HG03066 (cell line): Measurements from ENCODE around the gene MMADHC.

Experiments
- ATAC-seq: cut with Tn5 transposase; IDR thresholded peaks from one replicate; pipeline ENCODE4 v1.9.1; 2021; ENCODE audit warnings: low read depth; ENCODE audit not compliant: unreplicated experiment

The MMADHC gene

DNA sequence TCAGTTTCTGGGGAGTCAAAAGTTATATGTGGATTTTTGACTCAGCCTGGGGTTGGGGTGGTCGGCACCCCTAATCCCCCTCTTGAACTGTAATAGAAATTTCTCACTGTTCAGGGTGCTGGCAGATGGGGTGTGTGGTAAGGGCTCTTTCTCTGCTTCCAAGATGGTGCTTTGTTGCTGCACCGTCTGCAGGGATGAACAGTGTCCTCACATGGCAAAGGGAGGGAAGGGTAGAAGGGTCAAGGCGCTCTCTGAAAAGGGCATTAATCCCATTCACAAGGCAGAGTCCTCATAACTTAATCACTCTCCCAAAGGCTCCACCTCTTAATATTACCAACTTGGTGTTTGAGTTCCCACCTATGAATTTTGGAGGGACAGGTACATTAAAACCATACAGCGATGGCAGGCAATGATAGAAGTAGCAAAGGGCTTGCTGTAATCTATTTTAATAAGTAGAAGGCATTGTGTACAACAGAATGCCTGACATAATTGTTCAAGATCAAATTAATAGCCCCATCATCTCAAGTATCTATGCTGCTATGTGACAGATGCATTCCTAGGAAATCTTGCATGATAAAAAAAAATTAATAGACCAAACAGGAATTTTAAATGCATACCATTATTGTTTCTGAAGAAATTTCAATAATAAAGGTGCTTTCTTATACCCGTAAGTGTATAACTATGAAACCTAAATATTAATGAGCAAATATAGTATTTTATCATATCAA lies 28.1 kb downstream of the MMADHC start:
- no peak for ATAC-seq

DNA sequence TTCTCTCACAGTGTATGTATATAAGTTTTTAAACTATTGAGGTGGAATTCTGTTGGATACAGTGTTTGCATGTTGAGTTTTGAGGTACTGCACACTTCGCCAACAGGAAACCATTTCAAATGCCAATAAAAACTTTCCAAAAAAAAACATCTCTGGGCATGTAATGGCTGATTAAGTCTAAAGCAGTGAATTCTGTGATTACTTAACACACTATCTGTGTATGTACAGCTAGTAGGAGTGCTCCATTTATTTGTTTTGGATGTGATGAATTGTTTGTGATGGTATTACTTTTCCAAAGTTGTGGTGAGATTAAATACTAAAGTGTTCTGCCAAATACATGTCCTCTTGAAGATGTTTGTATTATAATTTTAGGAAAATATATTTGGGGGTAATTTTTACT lies 31.1 kb downstream of the MMADHC start:
- ATAC-seq, result no peak

DNA sequence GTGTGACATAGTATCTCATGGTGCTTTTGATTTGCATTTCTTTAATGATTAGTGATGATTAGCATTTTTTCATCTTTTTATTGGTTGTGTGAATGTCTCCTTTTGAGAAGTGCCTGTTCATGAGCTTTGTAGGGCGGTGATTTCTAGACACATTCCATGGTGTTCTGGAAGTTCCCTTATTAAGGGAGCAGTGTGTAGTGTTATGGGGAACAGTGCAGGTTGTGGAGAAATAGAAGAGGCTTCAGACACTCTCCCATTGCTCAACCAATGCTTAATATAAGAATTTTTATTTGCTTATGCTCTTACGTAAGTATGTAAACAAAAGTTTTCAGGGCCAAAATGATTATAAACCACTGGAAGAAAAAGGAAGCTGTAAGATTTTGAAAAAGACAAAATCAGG lies 34.7 kb downstream of the MMADHC start:
- ATAC-seq, result no peak

DNA sequence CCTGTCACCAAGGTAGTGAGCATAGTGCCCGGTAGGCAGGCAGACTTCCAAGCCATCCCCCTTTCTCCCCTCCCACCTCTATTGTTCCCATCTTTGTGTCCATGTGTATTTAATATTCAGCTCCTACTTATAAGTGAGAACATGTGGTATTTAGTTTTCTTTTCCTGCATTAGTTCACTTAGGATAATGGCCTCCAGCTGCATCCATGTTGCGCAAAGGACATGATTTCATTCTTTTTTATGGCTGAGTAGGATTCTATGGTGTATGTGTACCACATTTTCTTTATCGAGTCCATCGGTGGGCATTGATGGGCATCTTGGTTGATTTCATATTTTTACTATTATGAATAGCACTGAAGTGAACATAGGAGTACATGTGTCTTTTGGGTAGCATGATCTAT lies 35.3 kb downstream of the MMADHC start:
- ATAC-seq, result no peak

DNA sequence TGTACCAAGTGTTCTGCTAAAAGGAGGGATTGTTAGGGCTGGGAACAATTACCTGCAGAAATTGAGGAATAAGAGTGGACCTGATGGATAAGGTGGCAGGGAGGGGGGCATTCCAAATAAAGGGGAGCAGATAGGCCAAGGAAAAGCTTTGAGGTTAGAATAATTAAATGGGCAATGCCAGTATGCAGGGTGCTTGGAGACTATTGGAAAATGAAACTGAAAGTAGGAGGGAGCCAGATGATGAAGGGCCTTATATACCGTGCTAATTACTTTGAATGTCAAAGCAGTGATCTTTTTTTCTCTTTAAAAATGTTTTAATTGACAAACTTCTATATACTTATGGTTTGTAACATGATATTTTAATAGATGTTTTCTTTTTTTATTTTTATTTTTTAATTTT lies 42.9 kb downstream of the MMADHC start:
- ATAC-seq, result no peak

DNA sequence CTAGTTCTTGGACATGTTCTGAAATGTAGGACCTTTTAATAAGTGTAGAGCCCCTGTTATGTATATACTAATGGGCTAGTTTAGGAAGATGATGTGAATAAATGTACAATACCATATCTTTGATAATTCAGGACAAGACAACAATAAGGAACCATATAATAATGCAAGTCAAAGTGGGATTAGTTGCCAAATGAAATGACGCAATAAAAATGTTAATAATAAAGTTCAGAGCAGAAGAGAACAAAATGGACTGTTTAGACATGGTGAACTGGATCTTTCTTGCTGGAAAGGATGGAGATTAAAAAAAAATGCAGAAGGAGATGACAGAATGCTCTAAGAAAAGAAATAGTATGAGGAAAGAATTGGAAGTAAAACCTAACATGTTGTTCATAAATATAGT lies 43.7 kb downstream of the MMADHC start:
- ATAC-seq, result no peak

DNA sequence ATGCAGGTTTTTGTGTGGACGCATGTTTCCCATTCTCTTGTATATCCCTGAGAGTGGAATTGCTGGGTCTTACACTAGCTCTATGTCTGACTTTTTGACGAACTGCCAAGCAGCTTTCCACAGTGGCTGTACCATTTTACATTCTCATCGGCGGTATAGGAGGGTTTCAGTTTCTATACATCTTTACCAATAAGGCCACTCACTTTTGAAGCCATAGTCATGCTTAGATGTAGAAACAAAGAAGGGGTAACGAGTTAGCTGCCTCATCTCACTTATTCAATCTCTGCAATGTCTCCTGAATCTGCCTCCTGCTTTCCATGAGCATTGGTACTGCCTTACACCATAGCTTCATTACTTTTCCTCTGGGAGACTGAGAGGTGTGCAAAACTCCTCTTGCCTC lies 47.4 kb downstream of the MMADHC start:
- ATAC-seq, result no peak

DNA sequence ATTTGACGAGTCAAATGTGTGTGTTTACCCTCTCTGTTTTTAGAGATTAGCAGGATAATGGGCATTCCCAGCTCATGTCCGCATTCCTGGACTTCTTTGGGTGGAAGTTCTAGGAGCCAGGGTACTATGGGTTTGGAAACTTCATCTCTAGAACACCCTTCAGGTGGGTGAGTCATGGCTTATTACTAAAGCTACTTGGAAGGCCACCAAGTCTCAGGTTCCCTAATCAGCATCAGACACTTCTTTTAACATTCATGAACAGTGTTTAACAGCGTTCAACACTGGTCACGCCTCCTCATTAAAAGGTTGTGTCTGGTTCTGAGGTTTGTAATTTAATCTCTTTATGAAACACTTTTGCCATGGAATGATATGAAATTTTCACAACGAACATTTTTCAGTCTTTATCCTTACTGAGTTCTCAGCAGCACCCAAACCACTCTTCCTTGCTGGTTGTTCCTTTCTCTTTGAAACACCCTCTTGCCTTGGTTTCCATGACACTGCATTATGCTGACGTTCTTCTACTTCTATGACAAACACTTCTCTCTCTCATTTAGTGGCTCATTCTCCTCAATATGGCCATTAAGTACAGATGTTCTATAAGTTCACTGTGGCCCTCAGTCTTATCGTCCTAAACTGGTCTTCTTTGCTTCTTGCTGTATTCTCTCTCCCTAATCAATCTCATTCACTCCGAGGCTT lies 49.3 kb downstream of the MMADHC start:
- no peak for ATAC-seq

DNA sequence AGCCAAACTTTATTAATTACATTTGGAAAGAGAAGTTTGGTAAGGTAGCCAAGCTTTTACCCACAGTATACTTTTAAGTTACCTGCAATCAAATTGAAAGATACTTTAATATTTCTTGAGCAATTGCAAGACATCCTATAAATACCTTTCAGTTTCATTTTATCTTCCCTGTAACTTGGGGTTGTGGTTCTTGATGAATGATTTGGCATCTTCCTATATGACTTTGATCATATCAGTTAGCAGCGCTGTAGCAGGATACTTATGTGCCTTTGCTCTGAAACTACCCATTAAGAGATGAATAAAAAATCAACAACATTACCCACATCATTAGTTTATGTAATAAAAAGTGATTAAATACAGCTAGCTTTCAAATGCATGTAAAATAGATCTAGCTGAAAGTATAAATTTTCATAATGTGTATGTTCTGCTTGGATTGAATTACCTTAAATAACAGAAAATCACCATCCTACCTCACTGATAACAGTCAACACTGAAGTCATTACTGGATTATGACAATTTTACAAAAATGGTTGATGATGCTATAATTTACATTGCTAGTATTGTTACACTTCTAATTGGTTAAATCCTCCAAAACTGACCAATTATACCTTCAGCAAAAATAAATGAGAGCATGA lies 50.4 kb downstream of the MMADHC start:
- no peak for ATAC-seq

DNA sequence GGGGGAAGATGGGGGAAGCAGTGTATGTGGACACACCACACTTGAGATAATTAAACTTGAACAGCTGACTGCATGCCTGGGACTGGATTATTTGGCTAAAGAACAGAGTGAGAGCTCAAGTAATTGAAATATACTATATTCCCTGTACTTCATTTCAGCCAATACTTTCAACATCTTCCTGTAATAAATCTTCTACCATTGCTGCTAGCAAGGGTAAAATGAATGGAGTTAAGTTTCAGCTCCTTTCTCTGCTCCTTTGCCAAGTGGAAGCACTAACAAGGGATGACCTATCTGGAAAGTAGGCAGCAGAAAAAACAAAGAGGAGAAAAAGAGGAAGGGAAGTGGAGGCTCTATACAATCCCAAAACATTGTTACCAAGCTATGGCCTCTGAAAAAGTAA lies 50.9 kb downstream of the MMADHC start:
- no peak for ATAC-seq

DNA sequence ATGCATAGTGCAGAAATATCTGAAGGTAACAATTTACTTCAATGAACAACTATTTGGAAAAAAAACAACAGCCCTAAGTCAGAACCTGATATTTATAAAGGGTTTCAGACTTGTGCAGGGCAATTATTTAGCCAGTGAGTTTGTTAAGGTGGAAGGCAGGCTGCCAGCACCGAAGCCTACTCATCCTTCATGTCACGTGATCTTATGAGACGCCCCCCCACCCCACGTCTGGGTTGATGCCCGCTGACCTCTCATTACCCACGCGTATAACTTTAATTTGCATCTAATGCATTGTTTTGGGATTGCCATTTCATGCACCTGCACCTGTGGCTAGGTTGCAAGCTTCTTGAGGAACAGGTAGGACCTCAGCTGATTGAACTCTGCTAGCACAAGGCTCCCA lies 52.9 kb downstream of the MMADHC start:
- ATAC-seq, result no peak

DNA sequence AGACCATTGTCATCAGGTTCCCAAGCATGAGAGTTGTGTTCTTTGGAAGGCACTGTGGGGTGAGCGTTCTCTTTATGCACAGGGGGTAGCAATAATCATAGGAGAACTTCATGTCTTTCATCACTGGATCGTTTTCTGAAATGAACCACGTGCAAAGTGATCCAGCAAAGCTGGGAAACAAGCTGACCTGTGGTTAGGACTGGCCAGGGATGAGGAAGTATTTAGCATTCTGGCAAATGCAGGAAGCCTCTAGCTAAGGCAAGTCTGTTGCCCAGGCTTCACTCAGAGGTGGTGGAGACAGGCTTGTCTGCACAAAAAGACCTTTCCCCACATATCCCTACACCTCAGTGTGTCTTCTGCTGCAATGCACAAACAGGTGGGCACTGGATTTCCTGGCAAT lies 58.6 kb downstream of the MMADHC start:
- ATAC-seq, result no peak

DNA sequence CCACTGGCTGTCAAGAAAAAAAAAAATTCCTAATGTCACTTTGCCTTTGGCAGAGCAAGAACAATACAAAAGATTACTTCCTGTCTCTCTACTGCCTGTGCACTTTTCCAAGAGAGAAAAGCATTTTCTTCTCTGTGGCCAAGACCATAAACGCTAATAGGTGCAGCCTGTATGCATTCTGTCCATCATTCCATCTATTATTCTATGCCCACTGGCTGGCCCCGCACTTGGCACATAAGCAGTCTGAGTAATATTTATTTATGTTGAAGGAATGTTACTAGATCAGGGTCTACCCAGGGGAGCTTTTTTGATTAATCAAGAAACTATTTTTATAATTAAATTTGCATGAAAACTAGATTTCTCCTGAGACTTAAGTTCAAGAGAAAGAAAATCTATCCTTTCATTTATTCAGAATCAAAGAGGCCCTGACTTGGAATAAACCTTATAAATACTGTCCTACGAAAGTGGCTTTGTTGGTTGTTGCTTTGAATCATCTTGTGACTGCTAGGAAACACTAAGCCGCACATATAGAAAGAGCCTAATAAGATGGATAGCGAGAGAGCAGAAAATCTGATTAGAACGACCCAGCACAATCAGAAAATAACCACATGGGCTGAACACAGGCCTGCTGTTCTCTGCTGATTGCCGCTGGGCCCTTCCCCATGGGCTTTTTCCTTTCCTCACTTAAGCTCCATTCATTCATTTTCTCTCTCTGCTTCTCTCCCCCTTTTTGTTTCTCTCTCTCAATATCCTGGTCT lies 59.4 kb downstream of the MMADHC start:
- ATAC-seq, result no peak

DNA sequence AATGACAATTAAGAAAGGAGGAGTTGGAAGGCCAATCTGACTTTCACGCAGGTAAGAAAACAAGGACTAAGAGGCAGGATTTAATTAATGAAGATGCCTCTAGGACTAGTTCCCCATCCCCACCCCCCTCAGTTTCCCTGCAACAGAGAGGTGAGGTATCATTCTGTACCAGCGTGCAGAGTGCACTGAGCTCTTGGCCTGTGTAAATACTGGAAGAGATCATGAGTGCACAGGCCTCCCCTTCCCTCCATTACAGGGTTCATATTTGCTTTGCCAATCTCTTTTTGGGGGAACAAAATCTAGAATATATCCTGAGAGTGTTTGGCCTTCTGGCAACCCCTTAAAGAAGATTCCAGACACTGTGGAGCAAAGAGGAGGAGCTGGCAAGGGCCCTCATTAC lies 60.9 kb downstream of the MMADHC start:
- ATAC-seq, result no peak

DNA sequence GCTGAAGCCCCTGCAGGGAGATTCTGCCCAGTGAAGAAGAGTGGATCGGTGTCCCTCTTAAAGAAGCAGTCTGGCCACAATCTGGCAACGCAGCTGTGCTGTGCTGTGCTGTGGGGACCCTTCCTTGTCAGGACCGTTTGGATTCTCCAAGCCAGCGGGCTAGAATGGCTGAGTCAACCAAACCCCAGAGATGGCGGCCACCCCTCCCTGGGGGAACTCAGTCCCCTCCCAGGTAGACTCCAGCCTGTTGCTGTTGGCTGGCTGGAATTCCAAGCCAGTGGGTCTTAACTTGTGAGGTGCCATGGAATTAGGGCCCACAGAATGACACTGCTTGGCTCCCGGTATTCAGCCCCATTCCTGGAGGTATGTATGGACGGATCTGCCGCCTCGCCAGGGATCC lies 62.3 kb downstream of the MMADHC start:
- ATAC-seq, result no peak
